ENCODE data around the gene NKAP. TPM values are rescaled to one million over a fixed set of nuclear protein-coding genes. Genes with fewer than 3 reads are reported as not detected.

Gene NKAP
- 4.1 and 4.5 TPM in 2 replicates for total RNA-seq

DNA sequence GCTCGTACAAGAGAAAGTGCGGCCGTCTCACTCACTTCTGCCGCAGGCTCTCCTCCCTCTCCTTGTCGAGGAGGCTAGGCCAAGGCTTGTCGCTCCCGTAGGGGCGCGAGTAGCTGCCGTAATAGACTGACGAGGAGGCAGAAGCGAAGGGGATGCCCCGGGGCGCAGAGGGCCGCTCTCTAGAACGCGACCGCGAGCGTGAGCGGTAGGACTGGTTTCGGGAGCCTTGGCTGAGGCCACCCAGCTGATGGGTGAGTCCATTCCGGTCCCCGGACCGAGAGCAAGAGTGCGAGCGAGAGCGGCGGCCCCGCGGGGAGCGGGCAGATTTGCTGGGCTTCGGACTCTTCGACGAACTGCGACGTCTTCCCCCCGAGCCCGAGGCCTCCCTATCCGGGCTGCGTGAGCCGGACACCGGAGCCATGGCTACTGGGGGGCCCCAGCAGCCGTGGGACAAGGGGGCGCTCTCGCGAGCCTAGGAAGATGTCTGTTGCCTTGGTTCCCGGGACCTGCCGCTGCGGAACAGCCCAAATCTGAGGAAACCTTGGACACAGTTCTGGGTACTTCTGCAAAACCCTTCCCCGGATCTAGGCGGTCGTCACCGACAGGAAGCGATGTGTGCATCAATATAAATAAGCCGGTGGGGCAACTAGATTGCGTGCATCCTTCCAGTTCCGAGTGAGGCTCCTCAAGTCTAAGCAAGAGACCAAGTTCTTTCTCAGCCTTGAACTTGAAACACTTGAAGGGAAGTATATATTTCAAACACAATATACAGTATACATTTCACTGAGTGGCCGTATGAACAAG, at the start of gene NKAP:
NKAP (minus strand) TSS at position 567 of the 804 bp plus-strand sequence; CDS start at position 421, 146 bp downstream.

GRCh38 chrX:119895843-119896326, 47.7 kb downstream of the NKAP start, which contains the start of gene AKAP14:
AKAP14 (plus strand) TSS chrX:119895893; CDS start chrX:119903224, 7,331 bp downstream.

GRCh38 chrX:119871599-119872395, 71.8 kb downstream of the NKAP start, which contains the start of the genes NDUFA1 and RNF113A:
NDUFA1 (plus strand) TSS chrX:119871832; CDS start chrX:119871912, 80 bp downstream.
RNF113A (minus strand) TSS chrX:119871733; CDS start chrX:119871613, 120 bp downstream.

Other genes starting within 250 kb of the NKAP start
- gene SOWAHD, start 185.2 kb downstream of the NKAP start, total RNA-seq, result under 0.01 TPM in 1 of 2 replicates, not detected in the other
- 3,324 and 4,202 TPM in 2 replicates for gene RPL39, start 152.1 kb downstream of the NKAP start, total RNA-seq
- gene UPF3B, start 90.8 kb downstream of the NKAP start, total RNA-seq, result 2.1 TPM in 2 replicates
- 16.7 and 21.5 TPM in 2 replicates for gene RNF113A, start 72.0 kb downstream of the NKAP start, total RNA-seq
- 40.5 and 66.1 TPM in 2 replicates for gene NDUFA1, start 71.9 kb downstream of the NKAP start, total RNA-seq
- gene AKAP14, start 47.9 kb downstream of the NKAP start, total RNA-seq, result not detected in 2 replicates
- not detected in 2 replicates for gene RHOXF2B, start 133.9 kb upstream of the NKAP start, total RNA-seq
- gene RHOXF1, start 172.2 kb upstream of the NKAP start, total RNA-seq, result not detected in 2 replicates
- gene RHOXF2, start 214.9 kb upstream of the NKAP start, total RNA-seq, result not detected in 2 replicates

Measured in uterine smooth muscle cell (primary cell).